Left ventricle myocardium superior (tissue), 1 donor: ENCODE results near the gene BHMT2. TPM values are rescaled to one million over a fixed set of nuclear protein-coding genes. Genes with fewer than 3 reads are reported as not detected.

Experiments used
- ATAC-seq: fragments of 200-7000 bp; cut with Tn5 transposase; one replicate; pipeline ENCODE4 v1.9.1; 2020; ENCODE audit warnings: mild to moderate bottlenecking, moderate library complexity
- DNase-seq: peaks from one replicate; pipeline ENCODE4 v3.0.0-alpha.2; 2020
- intact Hi-C: fragments of 100-400 bp; cut with micrococcal nuclease; formaldehyde crosslinking; loops from one replicate; pipeline ENCODE4 v1.11.0; 2022
- long read RNA-seq: library from polyadenylated mRNA; unstranded; transcript quantifications from one replicate; pipeline ENCODE4 v2.0.0, GENCODE V29; 2021
- total RNA-seq: library from RNA; stranded (reverse); fragmentation: NEBNext Ultra II Directional; extraction: Animal tissue kit (Norgen Biotek cat#: 25700); gene quantifications from one replicate; pipeline ENCODE4 v1.2.1, GENCODE V29; 2021
- donor health status: DM: no; HTN: yes; CAD: no; lungs with severe emphysema.

Gene BHMT2
- 5.3 TPM for total RNA-seq
- long read RNA-seq, transcript BHMT2-201 (8 exons, 2,050 nt), result major isoform, 7 of 9 reads
- long read RNA-seq, partial matches to known transcripts, result 1 of 9 reads
- long read RNA-seq, other reads (novel, unspliced or antisense), result 0 of 9 reads

- intact Hi-C loops, result no loop called here
- DNase-seq (peak; percentile 73), ATAC-seq (peak; percentile 95)
Observed at GRCh38 chr5:79069488-79070349, at the start of gene BHMT2, which contains the start of gene DMGDH. Gene BHMT2 (plus strand): TSS chr5:79069767. CDS start chr5:79069783, 16 bp downstream. Gene DMGDH (minus strand): TSS chr5:79069674. CDS start chr5:79069620, 54 bp downstream.

GRCh38 chr5:79020861-79021561, 48.6 kb upstream of the BHMT2 start:
- ATAC-seq, result peak; percentile 78
- intact Hi-C loops, result loop anchor here (10.0 kb wide), 1 partner anchor 444 kb away; no protein-coding TSS in a partner anchor
- DNase-seq, result peak; percentile 57

- DNase-seq (no peak), ATAC-seq (no peak)
Observed at GRCh38 chr5:79021753-79022152, 47.8 kb upstream of the BHMT2 start.

GRCh38 chr5:79022771-79023170, 46.8 kb upstream of the BHMT2 start:
- ATAC-seq (no peak), DNase-seq (no peak)
- intact Hi-C loops, result loop anchor here (10.0 kb wide), 1 partner anchor 442 kb away; no protein-coding TSS in a partner anchor

More at GRCh38 chr5:79021753-79022152, 47.8 kb upstream of the BHMT2 start:
- intact Hi-C loops, result loop anchor here (10.0 kb wide), 1 partner anchor 443 kb away; no protein-coding TSS in a partner anchor

GRCh38 chr5:79023348-79023747, 46.2 kb upstream of the BHMT2 start:
- intact Hi-C loops, result loop anchor here (10.0 kb wide), 1 partner anchor 441 kb away; no protein-coding TSS in a partner anchor
- no peak for DNase-seq
- no peak for ATAC-seq

GRCh38 chr5:79023947-79024346, 45.6 kb upstream of the BHMT2 start:
- intact Hi-C loops, result loop anchor here (2.0 to 10.0 kb wide), 2 partner anchors 109 to 441 kb away; no protein-coding TSS in a partner anchor
- DNase-seq, result no peak
- no peak for ATAC-seq

- DNase-seq, result peak; percentile 61
- intact Hi-C loops, result loop anchor here (2.0 to 10.0 kb wide), 2 partner anchors 108 to 440 kb away; no protein-coding TSS in a partner anchor
- ATAC-seq, result peak; percentile 72
Observed at GRCh38 chr5:79025054-79025472, 44.5 kb upstream of the BHMT2 start.

- DNase-seq (no peak), ATAC-seq (no peak)
- intact Hi-C loops, result no loop called here
Observed at GRCh38 chr5:79030663-79031484, 38.7 kb upstream of the BHMT2 start.

GRCh38 chr5:79031485-79031867, 38.1 kb upstream of the BHMT2 start:
- intact Hi-C loops, result no loop called here
- DNase-seq, result no peak
- ATAC-seq, result no peak

GRCh38 chr5:79032031-79032695, 37.4 kb upstream of the BHMT2 start:
- no peak for ATAC-seq
- no peak for DNase-seq
- intact Hi-C loops, result no loop called here

GRCh38 chr5:79032782-79033181, 36.8 kb upstream of the BHMT2 start:
- DNase-seq, result no peak
- intact Hi-C loops, result no loop called here
- no peak for ATAC-seq

- DNase-seq (no peak), ATAC-seq (no peak)
- intact Hi-C loops, result no loop called here
Observed at GRCh38 chr5:79035237-79035636, 34.3 kb upstream of the BHMT2 start.

GRCh38 chr5:79036769-79037168, 32.8 kb upstream of the BHMT2 start:
- no peak for DNase-seq
- no peak for ATAC-seq
- intact Hi-C loops, result no loop called here

GRCh38 chr5:79042188-79042587, 27.4 kb upstream of the BHMT2 start:
- ATAC-seq, result no peak
- no peak for DNase-seq
- intact Hi-C loops, result no loop called here

GRCh38 chr5:79047199-79047598, 22.4 kb upstream of the BHMT2 start:
- ATAC-seq (no peak), DNase-seq (no peak)
- intact Hi-C loops, result no loop called here

GRCh38 chr5:79048437-79048836, 21.1 kb upstream of the BHMT2 start:
- intact Hi-C loops, result no loop called here
- DNase-seq, result no peak
- no peak for ATAC-seq

GRCh38 chr5:79050498-79050897, 19.1 kb upstream of the BHMT2 start:
- DNase-seq, result peak; percentile 28
- intact Hi-C loops, result no loop called here
- ATAC-seq, result no peak

GRCh38 chr5:79053321-79053720, 16.2 kb upstream of the BHMT2 start:
- intact Hi-C loops, result no loop called here
- DNase-seq (no peak), ATAC-seq (no peak)
